Stimulated activated CD4-positive, alpha-beta T cell treated with anti-CD3 and anti-CD28 coated beads, Interleukin-1b, Interleukin-23, amount 100 ng/mL, for 4 hours (primary cell): ENCODE results near the gene CHIC2.
"Not testable (repeated sequence)": the region's sequence is repeated elsewhere in the genome, so short reads cannot be mapped to it uniquely, and the experiment has no call there.

ENCODE experiments used
- DNase-seq, 2 donors: peaks; one replicate each; pipeline ENCODE4 v3.0.0-alpha.2; 2020; ENCODE audit warnings: low read depth in 2 of 2

Gene CHIC2

DNA sequence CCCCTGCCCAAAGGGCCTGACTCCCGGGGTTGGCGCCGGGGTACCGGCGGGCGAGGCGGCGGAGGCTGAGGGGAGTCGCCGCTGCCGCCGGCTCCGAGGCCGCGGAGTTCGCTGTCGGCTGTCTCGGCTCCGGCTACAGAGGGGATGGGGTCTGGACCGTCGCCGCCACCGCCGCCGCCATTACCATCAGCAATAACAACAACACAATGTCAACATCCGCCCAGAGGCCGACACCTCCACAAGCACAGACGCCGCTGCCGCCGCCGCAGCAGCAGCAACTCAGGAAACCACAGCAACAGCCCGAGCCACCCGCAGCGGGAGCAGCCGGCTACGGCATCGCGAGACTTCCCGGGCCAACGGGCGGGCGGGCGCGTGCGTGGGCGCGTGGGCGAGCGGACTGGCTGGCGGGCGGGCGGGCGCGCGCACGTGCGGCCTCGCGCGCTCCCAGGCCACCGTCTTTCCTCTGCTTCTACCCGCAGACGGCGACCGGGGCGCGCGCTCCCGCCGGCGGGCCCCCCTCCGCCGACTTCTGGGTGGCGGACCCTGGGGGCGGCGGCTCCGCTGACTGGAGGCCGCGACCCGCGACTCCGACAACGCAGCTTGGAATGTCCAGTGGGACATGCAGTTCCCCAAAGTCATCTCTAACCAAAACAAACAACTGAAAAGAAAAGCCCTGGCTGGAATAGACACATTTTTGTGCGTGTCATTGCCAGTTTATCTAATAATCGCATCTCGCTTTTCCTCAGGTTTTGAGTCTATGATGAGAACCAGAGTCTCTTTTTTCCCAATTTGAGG lies at the start of gene CHIC2:
CHIC2 (minus strand) TSS at position 289 of the 795 bp plus-strand sequence. CDS start 305 bp downstream, outside the sequence.
- DNase-seq: peak; percentile 95

GRCh38 chr4:54113206-54113605 lies 48.8 kb upstream of the CHIC2 start:
- DNase-seq: not testable (repeated sequence)

DNA sequence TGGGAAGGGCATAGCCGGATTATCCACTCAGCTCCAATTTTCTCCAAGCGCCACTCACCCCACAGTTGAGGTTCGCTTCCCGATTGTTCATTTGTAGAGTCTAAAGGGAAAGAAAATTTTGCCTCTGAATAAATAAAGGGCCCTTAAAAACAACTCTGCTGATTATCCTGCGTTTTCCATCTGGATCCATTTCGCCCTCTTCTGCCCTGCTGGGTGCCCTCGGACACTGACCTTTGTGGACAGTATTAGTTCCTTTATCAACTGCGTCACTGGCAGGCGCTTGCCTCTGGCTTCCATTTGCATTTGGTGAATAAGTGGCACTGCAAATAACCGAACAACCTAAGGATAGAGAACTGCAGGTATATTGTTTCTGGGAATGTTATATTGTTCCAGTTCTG lies 45.6 kb upstream of the CHIC2 start:
- DNase-seq: no peak

- DNase-seq: no peak
Observed at GRCh38 chr4:54109241-54110018, 45.0 kb upstream of the CHIC2 start.

DNA sequence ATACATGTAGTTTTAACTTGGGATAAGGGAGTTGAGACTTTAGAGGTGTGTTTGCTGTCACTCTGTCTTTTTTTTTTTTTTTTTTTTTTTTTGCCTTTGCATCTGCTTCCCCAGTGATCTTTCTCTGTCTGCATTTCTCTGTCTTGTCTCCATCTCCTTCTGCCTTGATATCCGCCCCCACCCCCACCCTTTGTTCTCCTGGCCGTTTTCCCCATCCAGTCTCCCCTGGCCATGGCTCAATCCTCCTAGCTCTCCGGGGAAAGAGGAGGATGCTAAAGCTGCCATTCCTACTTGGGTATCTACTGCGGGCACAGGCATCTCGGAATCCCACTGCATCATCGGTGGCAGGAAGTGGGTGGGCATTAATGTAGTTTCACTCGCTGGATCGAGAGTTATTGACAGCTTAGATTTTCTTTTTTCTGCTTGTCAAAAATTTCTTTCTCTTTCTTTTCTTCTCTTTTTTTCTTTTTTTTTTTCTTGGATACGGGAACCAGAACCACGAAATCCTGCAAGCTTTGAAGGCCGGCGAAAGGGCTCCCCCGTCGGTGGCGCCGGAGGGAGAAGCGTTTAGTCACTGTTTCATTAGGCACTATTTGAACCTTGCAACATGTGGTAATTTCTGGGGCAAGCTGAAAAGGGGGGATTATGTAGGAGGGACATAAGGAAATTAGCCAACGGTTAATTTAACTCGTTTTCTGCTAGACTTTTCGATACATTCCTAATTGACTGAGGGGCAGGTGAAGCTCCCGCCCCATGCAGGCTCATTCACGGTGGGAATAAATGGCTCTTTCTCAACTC lies 43.7 kb upstream of the CHIC2 start:
- DNase-seq: no peak

DNA sequence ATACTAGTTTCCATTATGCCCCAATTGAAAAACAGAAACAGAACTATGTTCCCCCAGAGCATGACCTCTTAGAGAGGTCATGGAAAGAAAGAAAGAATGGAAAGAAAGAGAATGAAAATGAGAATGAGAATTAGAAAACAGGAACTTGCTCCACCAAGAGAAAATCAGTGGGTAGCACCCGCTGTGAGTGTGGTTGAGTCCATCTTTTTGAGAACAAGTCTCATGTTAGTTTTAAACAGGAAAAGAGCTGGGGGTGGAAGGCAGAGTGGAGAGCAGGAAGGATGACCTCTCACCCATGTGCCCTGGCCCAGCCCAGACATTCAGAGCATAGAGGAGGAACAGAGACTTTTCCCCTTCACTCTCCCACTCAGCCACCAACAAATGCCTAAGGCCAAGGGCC lies 40.5 kb upstream of the CHIC2 start:
- DNase-seq: no peak

DNA sequence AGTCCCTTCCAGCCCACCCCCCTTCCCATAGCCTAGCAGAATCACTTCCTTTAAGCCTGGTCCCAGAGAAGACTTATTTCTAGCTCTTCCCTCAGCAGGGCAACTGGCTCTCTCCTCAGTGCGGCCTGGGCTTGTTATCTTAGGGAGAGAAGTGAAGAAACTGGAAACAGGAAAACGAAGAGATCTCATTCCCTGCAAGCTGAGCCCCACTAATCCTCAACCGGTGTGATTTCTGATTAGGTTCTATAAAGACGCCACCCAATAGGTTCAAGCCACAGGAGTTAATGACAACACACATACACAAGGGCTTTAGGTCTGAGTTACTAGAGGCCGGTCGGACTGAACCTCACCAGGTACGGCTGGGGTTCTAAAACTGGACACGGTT lies 38.8 kb upstream of the CHIC2 start:
- DNase-seq: no peak

DNA sequence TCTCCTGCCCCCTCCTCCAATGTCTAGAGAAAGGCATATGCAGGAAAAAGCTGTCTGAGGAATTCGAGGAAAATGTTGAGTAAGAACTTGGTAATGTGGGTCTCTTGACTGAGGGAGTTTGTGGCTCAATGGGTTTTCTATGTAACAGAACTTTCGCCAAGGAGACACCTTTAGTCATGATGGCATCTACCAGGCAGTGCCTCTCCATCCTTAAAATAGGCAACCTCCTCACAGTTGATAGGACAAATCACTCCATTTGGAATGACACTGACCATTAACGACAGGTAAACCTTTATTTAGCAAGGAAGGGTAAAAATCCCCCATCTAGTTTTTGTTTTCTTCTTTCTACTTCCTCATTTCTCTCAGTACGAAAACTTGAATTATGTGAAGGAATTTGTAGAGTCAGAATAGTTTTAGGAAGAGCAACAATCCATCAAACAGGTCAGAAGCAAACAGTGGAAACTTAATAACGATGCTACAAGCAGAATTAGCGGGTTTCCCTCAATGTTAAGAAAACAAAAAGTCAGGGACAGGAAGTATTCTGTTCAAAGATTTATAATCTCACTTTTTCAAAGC lies 38.2 kb upstream of the CHIC2 start:
- DNase-seq: no peak

DNA sequence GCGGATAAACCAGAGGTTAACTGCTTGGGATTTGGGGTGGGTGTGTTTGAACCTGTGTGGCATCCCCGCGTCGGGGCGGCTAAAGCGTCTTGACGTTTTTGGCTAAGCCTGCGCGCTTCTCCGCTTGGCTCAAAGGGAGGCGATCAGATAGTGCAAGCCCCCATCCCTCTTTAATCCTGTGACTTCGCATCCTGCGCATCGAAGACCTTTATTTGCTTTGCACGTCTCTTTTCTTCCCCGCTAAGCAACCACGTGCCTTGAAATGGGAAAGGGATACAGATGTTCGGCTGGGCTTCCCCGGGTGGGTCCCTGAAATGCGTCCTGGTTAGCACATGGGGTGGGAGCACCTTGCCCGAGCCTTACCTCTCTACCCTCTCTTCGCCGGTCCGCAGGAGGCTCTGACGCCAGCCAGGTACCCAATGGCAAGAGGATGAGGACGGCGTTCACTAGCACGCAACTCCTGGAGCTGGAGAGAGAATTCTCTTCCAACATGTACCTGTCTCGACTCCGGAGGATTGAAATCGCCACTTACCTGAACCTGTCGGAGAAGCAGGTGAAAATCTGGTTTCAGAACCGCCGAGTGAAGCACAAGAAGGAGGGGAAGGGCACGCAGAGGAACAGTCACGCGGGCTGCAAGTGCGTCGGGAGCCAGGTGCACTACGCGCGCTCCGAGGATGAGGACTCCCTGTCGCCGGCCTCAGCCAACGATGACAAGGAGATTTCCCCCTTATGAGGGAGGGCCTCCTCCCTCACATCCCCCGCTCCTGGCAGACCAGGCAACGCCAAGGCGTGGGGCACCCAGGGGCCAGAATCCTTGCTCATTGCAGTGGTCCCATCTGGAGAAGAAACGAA lies 37.0 kb upstream of the CHIC2 start:
- DNase-seq: no peak

DNA sequence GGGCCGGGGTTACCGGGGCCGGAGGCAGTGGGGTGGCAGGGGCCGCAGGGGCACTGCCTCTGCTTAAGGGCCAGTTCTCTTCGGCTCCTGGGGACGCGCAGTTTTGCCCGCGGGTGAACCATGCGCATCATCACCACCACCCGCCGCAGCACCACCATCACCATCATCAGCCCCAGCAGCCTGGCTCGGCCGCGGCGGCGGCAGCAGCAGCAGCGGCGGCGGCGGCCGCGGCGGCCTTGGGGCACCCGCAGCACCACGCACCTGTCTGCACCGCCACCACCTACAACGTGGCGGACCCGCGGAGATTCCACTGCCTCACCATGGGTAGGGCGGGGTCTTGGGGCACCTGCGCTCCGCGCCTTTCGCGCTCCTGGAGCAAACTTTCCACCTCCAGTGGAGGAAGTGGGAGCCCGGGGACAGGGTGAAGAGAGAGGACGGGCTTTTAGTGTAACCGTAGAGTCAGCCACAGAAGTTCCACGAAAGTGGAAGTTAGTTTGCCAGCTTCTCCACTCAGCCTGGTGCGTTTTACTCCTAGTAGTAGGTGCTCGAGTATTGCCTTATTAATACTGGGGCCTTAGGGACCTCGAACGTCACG lies 36.3 kb upstream of the CHIC2 start:
- no peak for DNase-seq

- DNase-seq: no peak
Observed at GRCh38 chr4:54099748-54100574, 35.6 kb upstream of the CHIC2 start, which contains the start of gene GSX2. TSS of gene GSX2 (plus strand) at chr4:54100163. CDS start at chr4:54100345, 182 bp downstream.

DNA sequence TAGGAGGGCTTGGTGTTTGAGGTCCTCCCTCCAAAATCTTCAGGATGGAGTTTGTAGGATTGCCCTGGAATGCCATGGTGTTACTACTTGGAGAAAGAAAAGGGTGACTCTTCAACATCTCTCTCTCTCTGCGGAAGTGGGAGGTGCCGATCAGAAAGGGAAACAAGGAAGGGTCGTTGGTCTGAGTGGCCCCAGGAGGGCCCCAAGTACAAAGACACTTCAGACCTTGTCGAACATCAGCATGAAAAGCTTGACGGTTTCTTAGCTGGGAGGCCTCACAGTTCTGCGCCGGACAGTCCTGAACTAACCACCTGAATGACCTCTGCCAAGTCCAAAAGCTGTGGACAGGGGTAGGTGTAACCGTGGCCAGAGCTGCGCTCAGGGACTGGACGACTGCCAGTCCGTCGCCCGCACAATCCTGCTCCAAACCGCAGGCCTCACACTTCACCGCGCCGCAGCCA lies 34.9 kb upstream of the CHIC2 start:
- DNase-seq: no peak

GRCh38 chr4:54098375-54098774 lies 34.0 kb upstream of the CHIC2 start:
- no peak for DNase-seq

GRCh38 chr4:54097152-54097551 lies 32.7 kb upstream of the CHIC2 start:
- DNase-seq: no peak

DNA sequence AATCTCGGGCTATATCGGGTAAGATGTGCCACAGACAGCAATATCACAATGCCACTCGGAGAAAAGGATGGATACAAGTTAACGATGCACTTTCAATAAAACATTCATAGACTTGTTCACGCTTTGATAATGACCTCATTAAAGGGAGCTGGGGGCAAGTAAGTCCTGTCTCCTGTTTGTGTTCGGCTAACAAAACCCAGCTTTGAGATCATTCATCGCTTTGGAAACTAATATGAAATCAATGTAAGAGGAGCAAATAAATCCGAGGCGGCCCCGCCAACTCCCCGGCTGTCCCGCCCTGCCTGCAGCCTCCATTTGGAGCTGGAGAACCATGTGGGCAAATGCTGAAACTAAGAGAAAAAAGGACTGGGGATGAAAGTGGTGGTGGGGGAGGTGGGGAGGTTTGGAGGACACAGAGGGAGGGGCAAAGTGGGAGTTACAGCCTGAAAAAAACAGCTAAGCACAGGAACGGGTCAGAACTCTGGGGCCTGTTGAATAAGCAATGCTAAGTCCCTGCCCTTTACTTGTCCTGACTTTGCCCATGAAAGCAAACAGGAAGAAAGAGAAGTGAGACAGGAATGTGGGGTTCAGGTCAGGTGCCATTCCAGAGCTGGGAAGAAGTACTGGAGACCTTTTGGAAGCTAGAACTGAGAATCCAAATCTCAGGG lies 32.0 kb upstream of the CHIC2 start:
- DNase-seq: no peak

GRCh38 chr4:54095110-54095825 lies 30.9 kb upstream of the CHIC2 start:
- no peak for DNase-seq

DNA sequence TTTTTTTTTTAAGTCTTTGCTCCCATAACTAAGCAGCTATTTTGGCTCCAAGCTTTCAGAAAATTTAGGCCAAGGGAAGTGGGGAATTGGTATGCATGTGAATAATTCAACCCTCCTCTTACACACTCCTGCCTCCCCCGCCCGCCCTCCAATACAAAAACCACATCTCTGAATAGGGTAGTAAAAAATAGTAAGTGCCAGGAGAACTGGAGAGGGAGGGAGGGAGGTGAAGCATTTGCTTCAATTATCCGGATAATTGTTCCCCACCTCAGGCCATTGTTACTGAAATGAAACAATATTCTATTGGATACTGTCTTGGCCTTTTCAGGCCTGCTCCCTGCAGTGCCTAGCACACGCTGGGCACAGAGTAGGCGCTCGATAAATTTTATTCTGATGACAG lies 30.0 kb upstream of the CHIC2 start:
- DNase-seq: no peak
